K562 (cell line): Measurements from ENCODE around the gene ASCC1. TPM values are rescaled to one million over a fixed set of nuclear protein-coding genes. Genes with fewer than 3 reads are reported as not detected.

Source experiments
- ATAC-seq: fragments of 200-7000 bp; cut with Tn5 transposase; 3 replicates; pipeline ENCODE4 v1.9.1; 2020; ENCODE audit warnings: moderate library complexity
- BruUV-seq: library from RNA; stranded (reverse); fragments of 400-500 nt; replicated peaks from 2 replicates; lab custom pipeline; 2021; lab: Mats Ljungman, UMichigan
- CTCF ChIA-PET: fragments of 300-600 bp; formaldehyde crosslinking; extraction: SDS; loops from one replicate; lab custom pipeline; 2021; ENCODE audit warnings: low intra/inter-chr PET ratio; lab: Yijun Ruan, JAX
- POLR2A ChIA-PET: fragments of 300-600, 350-650 bp; sonication (Branson Sonifier 250); formaldehyde crosslinking; extraction: SDS; loops from one replicate; lab custom pipeline; 2021; ENCODE audit warnings: antibody characterized with exemption, inconsistent platforms; lab: Yijun Ruan, JAX
- DNase-seq, 4 experiments: peaks; one replicate each; pipeline versions ENCODE4 v3.0.0 to v3.0.0-alpha.2; 2011 to 2018; ENCODE audit warnings: low spot score in 3 of 4, mixed read lengths in 3 of 4; ENCODE audit errors: extremely low read depth in 1 of 4
- FAIRE-seq: peaks from 2 replicates; lab custom pipeline; 2011; peaks lifted over from hg19 to GRCh38; lab: Jason Lieb, UNC
- H2AFZ ChIP-seq: 2 replicates; pipeline ENCODE4 v1.6.0; 2011; ENCODE audit warnings: low read depth, low read length, control low read depth, inconsistent platforms
- H3K27ac ChIP-seq: fragments of 200-600 bp; 3 replicates; pipeline ENCODE4 v1.8.0; 2011; ENCODE audit warnings: low read depth, mild to moderate bottlenecking, control low read depth, inconsistent platforms, low read length, moderate library complexity, mixed read lengths; ENCODE audit errors: extremely low read depth
- H3K27me3 ChIP-seq, 2 experiments: fragments of 300-600 bp in 1 of 2; 2 replicates in 1 of 2; 3 replicates in 1 of 2; pipeline versions ENCODE4 v1.6.0 to v1.8.0; 2011; ENCODE audit warnings: inconsistent platforms in 2 of 2, low read length in 2 of 2, mild to moderate bottlenecking in 1 of 2, mixed read lengths in 1 of 2, moderate library complexity in 1 of 2; ENCODE audit not compliant: control insufficient read depth in 2 of 2, insufficient read depth in 2 of 2
- H3K36me3 ChIP-seq: fragments of 300-600 bp; 3 replicates; pipeline ENCODE4 v1.8.0; 2011; ENCODE audit warnings: mild to moderate bottlenecking, low read length, inconsistent platforms; ENCODE audit not compliant: control insufficient read depth, insufficient read depth
- H3K4me1 ChIP-seq, 2 experiments: fragments of 200-600 bp in 1 of 2; replicated peaks in 1 of 2; 2 replicates in 1 of 2; 3 replicates in 1 of 2; pipeline versions ENCODE4 v1.5.1 to v1.8.0; 2011; ENCODE audit warnings: inconsistent platforms in 2 of 2, low read length in 2 of 2, mild to moderate bottlenecking in 1 of 2, mixed read lengths in 1 of 2, moderate library complexity in 1 of 2; ENCODE audit not compliant: control insufficient read depth in 2 of 2, insufficient read depth in 2 of 2
- H3K4me2 ChIP-seq: 2 replicates; pipeline ENCODE4 v1.6.1; 2011; ENCODE audit warnings: low read length, control low read depth, inconsistent platforms, mixed read lengths; ENCODE audit not compliant: insufficient read depth
- H3K4me3 ChIP-seq: fragments of 200-600 bp; sonication (generic), shearing (Covaris generic); 2 replicates; pipeline ENCODE4 v1.5.1; 2016; ENCODE audit warnings: control low read depth, inconsistent platforms
- H3K79me2 ChIP-seq: fragments of 200-600 bp; 3 replicates; pipeline ENCODE4 v1.8.0; 2011; ENCODE audit warnings: low read length, inconsistent platforms; ENCODE audit not compliant: control insufficient read depth, insufficient read depth
- H3K9ac ChIP-seq, 2 experiments: 2 replicates each; pipeline versions ENCODE4 v1.6.0 to v1.6.1; 2011; ENCODE audit warnings: low read depth in 2 of 2, low read length in 2 of 2, control low read depth in 1 of 2, inconsistent platforms in 1 of 2, mild to moderate bottlenecking in 1 of 2, mixed read lengths in 1 of 2; ENCODE audit not compliant: insufficient read depth in 1 of 2
- H3K9me1 ChIP-seq: one replicate; pipeline ENCODE4 v1.6.0; 2011; ENCODE audit warnings: inconsistent platforms, mild to moderate bottlenecking, low read length, moderate library complexity; ENCODE audit not compliant: control insufficient read depth, insufficient read depth
- H3K9me3 ChIP-seq: replicated peaks from 2 replicates; pipeline ENCODE4 v1.5.1; 2011; ENCODE audit warnings: low read depth, low read length, inconsistent platforms; ENCODE audit not compliant: control insufficient read depth, insufficient read depth
- H4K20me1 ChIP-seq: replicated peaks from 2 replicates; pipeline ENCODE4 v1.6.1; 2011; ENCODE audit warnings: low read length, inconsistent platforms, mixed read lengths; ENCODE audit not compliant: control insufficient read depth, insufficient read depth
- C11orf30 ChIP-seq: fragments of 450-650 bp; IDR thresholded peaks from 2 replicates; pipeline ENCODE4 v1.6.1; 2016; ENCODE audit warnings: low read depth, mild to moderate bottlenecking
- CEBPG ChIP-seq, 3 experiments: fragments of 200-800 bp in 1 of 3; sonication (Bioruptor generic) in 1 of 3; sonication (generic) in 1 of 3; formaldehyde crosslinking in 1 of 3; IDR thresholded peaks in 2 of 3; conservative IDR thresholded peaks in 1 of 3; 2 replicates each; pipeline versions ENCODE4 v1.6.1 to v1.8.0; 2016 to 2022; ENCODE audit warnings: missing compliant biosample characterization in 2 of 3, missing genetic modification characterization in 2 of 3, mild to moderate bottlenecking in 1 of 3, missing genetic modification reagents in 1 of 3
- DMBX1 ChIP-seq: fragments of 250-450 bp; sonication (Bioruptor Pico); IDR thresholded peaks from 2 replicates; pipeline ENCODE4 v1.8.0; 2022; ENCODE audit warnings: inconsistent platforms, mild to moderate bottlenecking, moderate library complexity, borderline replicate concordance
- ESRRA ChIP-seq: fragments of 450-650 bp; IDR thresholded peaks from 2 replicates; pipeline ENCODE4 v1.6.1; 2014; ENCODE audit warnings: low read depth, mild to moderate bottlenecking, moderate library complexity, borderline replicate concordance
- GATA2 ChIP-seq: sonication (generic); formaldehyde crosslinking; IDR thresholded peaks from 2 replicates; pipeline ENCODE4 v1.4.0; 2020; ENCODE audit warnings: mild to moderate bottlenecking, missing genetic modification reagents
- GTF2B ChIP-seq: IDR thresholded peaks from 2 replicates; pipeline ENCODE4 v1.6.1; 2011; ENCODE audit not compliant: insufficient read length; ENCODE audit errors: extremely low read depth
- HES1 ChIP-seq: fragments of 450-650 bp; IDR thresholded peaks from 2 replicates; pipeline ENCODE4 v1.6.1; 2016; ENCODE audit warnings: low read depth, mild to moderate bottlenecking, moderate library complexity
- HIVEP1 ChIP-seq: fragments of 250-450 bp; sonication (Bioruptor Pico); IDR thresholded peaks from 2 replicates; pipeline ENCODE4 v1.4.0; 2020; ENCODE audit warnings: mild to moderate bottlenecking
- MYNN ChIP-seq, 2 experiments: sonication (generic); formaldehyde crosslinking in 1 of 2; IDR thresholded peaks; 2 replicates each; pipeline versions ENCODE4 v1.5.0 to v1.6.1; 2016 to 2020; ENCODE audit warnings: antibody characterized with exemption in 1 of 2, missing genetic modification reagents in 1 of 2
- PATZ1 ChIP-seq: fragments of 250-450 bp; sonication (Bioruptor Pico); IDR thresholded peaks from 2 replicates; pipeline ENCODE4 v1.5.0; 2020; ENCODE audit warnings: mild to moderate bottlenecking, borderline replicate concordance
- PPARD ChIP-seq: fragments of 250-450 bp; sonication (Bioruptor Pico); IDR thresholded peaks from 2 replicates; pipeline ENCODE4 v1.8.0; 2022; ENCODE audit warnings: inconsistent platforms, mild to moderate bottlenecking, moderate library complexity
- RCOR1 ChIP-seq, 2 experiments: IDR thresholded peaks; 2 replicates each; pipeline ENCODE4 v1.6.1; 2012; ENCODE audit warnings: low read depth in 2 of 2, low read length in 2 of 2, borderline replicate concordance in 1 of 2, improper control_type of control experiment in 1 of 2
- SRSF1 ChIP-seq: fragments of 200-400 bp; formaldehyde crosslinking; IDR thresholded peaks from 2 replicates; pipeline ENCODE4 v1.6.1; 2017; ENCODE audit warnings: mild to moderate bottlenecking, low read depth, low read length, moderate library complexity
- STAT5A ChIP-seq: IDR thresholded peaks from 2 replicates; pipeline ENCODE4 v1.6.1; 2012; ENCODE audit warnings: low read length, inconsistent platforms, borderline replicate concordance
- ZBTB12 ChIP-seq: fragments of 250-450 bp; sonication (Bioruptor Pico); IDR thresholded peaks from 2 replicates; pipeline ENCODE4 v1.4.0; 2020
- ZBTB8A ChIP-seq: fragments of 450-650 bp; IDR thresholded peaks from 2 replicates; pipeline ENCODE4 v1.6.1; 2018; ENCODE audit warnings: mild to moderate bottlenecking, moderate library complexity; ENCODE audit not compliant: partially characterized antibody
- ZC3H8 ChIP-seq: fragments of 450-650 bp; IDR thresholded peaks from 2 replicates; pipeline ENCODE4 v1.6.1; 2017
- ZNF583 ChIP-seq: fragments of 250-450 bp; sonication (Bioruptor Pico); IDR thresholded peaks from 2 replicates; pipeline ENCODE4 v1.4.0; 2020
- ZNF717 ChIP-seq: fragments of 250-450 bp; sonication (Bioruptor Pico); IDR thresholded peaks from 2 replicates; pipeline ENCODE4 v1.5.0; 2021
- in situ Hi-C: fragments of 300-500 bp; cut with MboI; formaldehyde crosslinking; loops from 4 replicates; pipeline ENCODE4 v1.15.0; 2018; ENCODE audit warnings: inconsistent platforms, mixed read lengths
- intact Hi-C: fragments of 100-400 bp; cut with micrococcal nuclease; formaldehyde crosslinking; loops from 2 replicates; pipeline ENCODE4 v1.14.2; 2022
- polyA plus RNA-seq, 8 experiments: library from polyadenylated mRNA; depleted of rRNA in 4 of 8; stranded (reverse) in 5 of 8; unstranded in 3 of 8; fragments of >200 nt; fragmentation: Nextera tagmentation in 2 of 8; fragmentation: Illumina TruSeq in 1 of 8; extraction: Ambion mirVana in 2 of 8; extraction: Trizol in 1 of 8; gene quantifications; 2 replicates each; pipeline versions ENCODE4 v1.2.1 to v1.2.3, GENCODE V29; 2011 to 2014; ENCODE audit warnings: inconsistent platforms in 1 of 8, missing spikeins in 1 of 8
- total RNA-seq, 7 experiments: library from RNA; depleted of rRNA in 6 of 7; stranded (reverse); fragments of >200 nt in 6 of 7; fragmentation: Illumina TruSeq in 2 of 7; extraction: Trizol in 2 of 7; gene quantifications; 2 replicates each; pipeline versions ENCODE4 v1.2.1 to v1.2.3, GENCODE V29; 2011 to 2021; ENCODE audit warnings: low replicate concordance in 1 of 7

ASCC1 gene
- total and polyA plus RNA-seq, 9 of the 15 experiments (the other 6 are each of a cell fraction or from before 2014, with no cell fraction given), result 31.7 to 73.3 (median 52.8) TPM

DNA sequence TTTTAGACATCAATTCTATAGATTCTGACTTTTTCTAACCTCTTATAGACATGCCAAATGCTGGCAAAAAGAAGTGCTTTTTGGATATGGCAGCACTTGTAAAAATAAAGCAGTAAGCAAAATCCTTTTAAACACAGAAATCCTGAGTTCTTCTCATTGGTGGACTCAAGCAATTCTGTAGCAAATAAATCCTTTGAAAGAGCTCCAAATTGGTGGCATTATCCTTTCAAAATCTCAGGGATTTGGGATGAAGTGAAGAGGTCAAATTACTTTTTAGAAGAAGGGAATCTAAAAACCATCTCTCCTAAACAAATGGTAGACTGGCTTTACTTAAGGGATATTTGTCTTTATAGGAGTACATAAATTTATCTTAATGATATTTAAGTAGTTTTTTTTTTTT is 17.5 kb upstream of the ASCC1 start:
- ATAC-seq, result no peak
- in situ Hi-C loops, result no loop called here

More for the DNA sequence above, 17.5 kb upstream of the ASCC1 start:
- H3K27ac ChIP-seq, result no peak overlapping the region
- no peak overlapping the region for H3K9ac ChIP-seq
- no peaks in the 10 kb centered on the region for H3K9me3 ChIP-seq
- FAIRE-seq (no peak), DNase-seq (no peak)
- peaks cover 12% of the 10 kb centered on the region; the same call in 2 of the 3 replicates for H3K79me2 ChIP-seq
- BruUV-seq, result no TSS peak
- TF ChIP-seq ESRRA, result no peak
- no peak for TF ChIP-seq ZNF717 (CRISPR knock-in tag)
- TF ChIP-seq ZBTB8A, result no peak
- no peak for TF ChIP-seq PATZ1 (CRISPR knock-in tag)
- no peak for TF ChIP-seq GATA2 (CRISPR knock-in tag)
- no peak for TF ChIP-seq RCOR1 (IDR thresholded peaks at IDR 0.05; ENCODE audit: borderline replicate concordance in 1 of 2, low read depth in 2 of 2, low read length in 2 of 2)
- TF ChIP-seq STAT5A, result no peak
- no peak for TF ChIP-seq DMBX1
- no peak for TF ChIP-seq ZNF583
- no peak for TF ChIP-seq HES1
- no peak for TF ChIP-seq ZBTB12 (CRISPR knock-in tag)
- TF ChIP-seq C11orf30, result no peak
- no peak for TF ChIP-seq PPARD (CRISPR knock-in tag)
- no peak for TF ChIP-seq ZC3H8
- no peak for TF ChIP-seq MYNN (IDR thresholded peaks at IDR 0.05)
- TF ChIP-seq MYNN (CRISPR knock-in tag; IDR thresholded peaks at IDR 0.05), result no peak
- TF ChIP-seq SRSF1, result no peak
- TF ChIP-seq CEBPG (CRISPR knock-in tag; IDR thresholded peaks at IDR 0.05), result no peak
- TF ChIP-seq CEBPG (tag; conservative IDR thresholded peaks at IDR 0.05 in 1 of 2, IDR thresholded peaks at IDR 0.05 in 1 of 2), result no peak
- no peak for TF ChIP-seq GTF2B
- no peak for TF ChIP-seq HIVEP1 (CRISPR knock-in tag)
- no peaks in the 10 kb centered on the region for H3K9me1 ChIP-seq
- H2AFZ ChIP-seq, result no peak overlapping the region
- no peaks in the 10 kb centered on the region for H3K27me3 ChIP-seq
- intact Hi-C loops, result no loop called here
- ChIA-PET POLR2A (interaction anchor here (1.4 to 2.2 kb wide), 2 partner anchors 12 to 87 kb away, joined by 3 to 10 read pairs; no protein-coding TSS in a partner anchor), CTCF (interaction anchor here (0.7 kb wide), 1 partner anchor 922 kb away, joined by 3 read pairs; no protein-coding TSS in a partner anchor)
- H3K4me3 ChIP-seq, result no peak overlapping the region
- H4K20me1 ChIP-seq, result no peaks in the 10 kb centered on the region
- H3K4me2 ChIP-seq, result no peak overlapping the region
- H3K4me1 ChIP-seq, result no peaks in the 10 kb centered on the region; a peak in 2 of 5 replicates
- peaks cover 51% of the 10 kb centered on the region for H3K36me3 ChIP-seq
